ENCODE data around the gene CCDC184.

- TF ChIP-seq POLR2A (IDR thresholded peaks at IDR 0.05; ENCODE audit: low read length) (no peak), MYC (IDR thresholded peaks at IDR 0.05; ENCODE audit: borderline replicate concordance, low read length) (no peak), CHD2 (IDR thresholded peaks at IDR 0.05; ENCODE audit: low read length, partially characterized antibody) (no peak), RNF2 (IDR thresholded peaks at IDR 0.05; ENCODE audit: borderline replicate concordance, low read depth) (no peak), EHMT2 (IDR thresholded peaks at IDR 0.05; ENCODE audit: low read depth) (no peak), RFX5 (IDR thresholded peaks at IDR 0.05) (no peak), USF2 (IDR thresholded peaks at IDR 0.05) (no peak), POLR2AphosphoS2 (conservative IDR thresholded peaks at IDR 0.05; ENCODE audit: low read length) (no peak), HDAC2 (IDR thresholded peaks at IDR 0.05) (no peak)
- TF ChIP-seq, protein P1, sequence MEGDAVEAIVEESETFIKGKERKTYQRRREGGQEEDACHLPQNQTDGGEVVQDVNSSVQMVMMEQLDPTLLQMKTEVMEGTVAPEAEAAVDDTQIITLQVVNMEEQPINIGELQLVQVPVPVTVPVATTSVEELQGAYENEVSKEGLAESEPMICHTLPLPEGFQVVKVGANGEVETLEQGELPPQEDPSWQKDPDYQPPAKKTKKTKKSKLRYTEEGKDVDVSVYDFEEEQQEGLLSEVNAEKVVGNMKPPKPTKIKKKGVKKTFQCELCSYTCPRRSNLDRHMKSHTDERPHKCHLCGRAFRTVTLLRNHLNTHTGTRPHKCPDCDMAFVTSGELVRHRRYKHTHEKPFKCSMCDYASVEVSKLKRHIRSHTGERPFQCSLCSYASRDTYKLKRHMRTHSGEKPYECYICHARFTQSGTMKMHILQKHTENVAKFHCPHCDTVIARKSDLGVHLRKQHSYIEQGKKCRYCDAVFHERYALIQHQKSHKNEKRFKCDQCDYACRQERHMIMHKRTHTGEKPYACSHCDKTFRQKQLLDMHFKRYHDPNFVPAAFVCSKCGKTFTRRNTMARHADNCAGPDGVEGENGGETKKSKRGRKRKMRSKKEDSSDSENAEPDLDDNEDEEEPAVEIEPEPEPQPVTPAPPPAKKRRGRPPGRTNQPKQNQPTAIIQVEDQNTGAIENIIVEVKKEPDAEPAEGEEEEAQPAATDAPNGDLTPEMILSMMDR (IDR thresholded peaks at IDR 0.05) = no peak
- TF ChIP-seq, protein P2, sequence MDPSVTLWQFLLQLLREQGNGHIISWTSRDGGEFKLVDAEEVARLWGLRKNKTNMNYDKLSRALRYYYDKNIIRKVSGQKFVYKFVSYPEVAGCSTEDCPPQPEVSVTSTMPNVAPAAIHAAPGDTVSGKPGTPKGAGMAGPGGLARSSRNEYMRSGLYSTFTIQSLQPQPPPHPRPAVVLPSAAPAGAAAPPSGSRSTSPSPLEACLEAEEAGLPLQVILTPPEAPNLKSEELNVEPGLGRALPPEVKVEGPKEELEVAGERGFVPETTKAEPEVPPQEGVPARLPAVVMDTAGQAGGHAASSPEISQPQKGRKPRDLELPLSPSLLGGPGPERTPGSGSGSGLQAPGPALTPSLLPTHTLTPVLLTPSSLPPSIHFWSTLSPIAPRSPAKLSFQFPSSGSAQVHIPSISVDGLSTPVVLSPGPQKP (IDR thresholded peaks at IDR 0.05; ENCODE audit: low read depth, low read length) = no peak
Observed at GRCh38 chr12:48184549-48184922, 1.1 kb downstream of the CCDC184 start.
